ENCODE results near the gene HHATL. TPM values are rescaled to one million over a fixed set of nuclear protein-coding genes. Genes with fewer than 3 reads are reported as not detected.

HHATL gene
- total RNA-seq, 2 experiments from 2014 or later: not detected

- no peak overlapping the region for H3K27ac Mint-ChIP-seq
- ChIA-PET CTCF (interaction anchor here (0.6 kb wide), 1 partner anchor 86 kb away, joined by 4 read pairs; no protein-coding TSS in a partner anchor), POLR2A (no interaction called here)
- no peaks in the 10 kb centered on the region for H3K9me3 Mint-ChIP-seq (ENCODE audit: low read depth)
- no peak overlapping the region for H3K4me3 Mint-ChIP-seq
- H3K36me3 Mint-ChIP-seq (ENCODE audit: low read depth): no peaks in the 10 kb centered on the region
- no peaks in the 10 kb centered on the region for H3K4me1 Mint-ChIP-seq
- no peaks in the 10 kb centered on the region for H3K27me3 Mint-ChIP-seq
- intact Hi-C loops (cut with DNase I, micrococcal nuclease): no loop called here
- ATAC-seq: no peak
- DNase-seq: no peak
These were observed 9.7 kb downstream of the HHATL start for GRCh38 chr3:42692667-42693529.

DNA sequence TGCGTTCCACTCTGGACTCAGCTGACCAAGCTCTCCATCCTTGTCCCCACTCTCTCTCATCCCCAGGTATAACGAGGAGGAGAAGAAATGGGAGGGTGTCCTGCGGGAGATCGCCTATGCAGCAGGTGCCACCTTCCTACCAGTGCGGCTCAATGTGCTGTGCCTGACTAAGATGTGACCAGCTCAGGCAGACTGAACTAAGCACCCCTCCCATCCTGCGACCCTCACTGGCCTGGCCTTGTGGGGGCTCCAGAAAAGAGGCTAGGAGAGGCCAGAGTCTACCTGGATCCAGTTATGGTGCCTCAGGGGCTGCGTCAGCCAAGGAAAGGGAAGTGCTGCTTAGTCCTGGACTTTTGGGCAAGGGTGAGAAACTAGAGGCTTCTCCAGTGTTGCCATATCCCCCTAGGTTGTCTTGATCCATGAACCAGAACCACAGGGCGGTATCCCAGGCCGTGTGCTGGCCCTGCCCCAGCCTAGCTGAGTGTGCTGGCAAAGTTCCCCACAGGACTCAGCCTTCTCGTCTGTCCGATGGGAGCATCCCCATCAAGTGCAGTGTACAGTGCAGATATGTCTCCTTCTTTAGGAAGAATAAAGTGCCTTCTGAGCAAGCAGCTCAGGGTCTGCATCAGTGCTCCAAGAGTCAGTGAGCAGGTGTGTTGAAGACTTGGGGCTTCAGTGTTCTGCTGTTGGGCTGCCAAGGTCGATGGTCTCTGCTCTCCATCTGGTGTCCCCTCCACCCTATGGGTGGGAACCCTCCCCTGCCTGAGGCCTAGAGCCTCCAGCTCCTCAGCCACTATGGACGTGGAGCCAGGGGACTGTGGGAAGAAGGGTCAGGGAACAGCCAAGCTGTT lies 10.6 kb downstream of the HHATL start:
- Mint-ChIP-seq H3K27me3 (peaks cover under 1% of the 10 kb centered on the region), H3K36me3 (ENCODE audit: low read depth) (no peaks in the 10 kb centered on the region), H3K9me3 (ENCODE audit: low read depth) (no peaks in the 10 kb centered on the region), H3K27ac (no peak overlapping the region), H3K4me3 (no peak overlapping the region), H3K4me1 (no peaks in the 10 kb centered on the region)
- no peak for ATAC-seq
- intact Hi-C loops (cut with DNase I, micrococcal nuclease): no loop called here
- no peak for DNase-seq
- CTCF ChIA-PET: no interaction called here
- POLR2A ChIA-PET: no interaction called here

DNA sequence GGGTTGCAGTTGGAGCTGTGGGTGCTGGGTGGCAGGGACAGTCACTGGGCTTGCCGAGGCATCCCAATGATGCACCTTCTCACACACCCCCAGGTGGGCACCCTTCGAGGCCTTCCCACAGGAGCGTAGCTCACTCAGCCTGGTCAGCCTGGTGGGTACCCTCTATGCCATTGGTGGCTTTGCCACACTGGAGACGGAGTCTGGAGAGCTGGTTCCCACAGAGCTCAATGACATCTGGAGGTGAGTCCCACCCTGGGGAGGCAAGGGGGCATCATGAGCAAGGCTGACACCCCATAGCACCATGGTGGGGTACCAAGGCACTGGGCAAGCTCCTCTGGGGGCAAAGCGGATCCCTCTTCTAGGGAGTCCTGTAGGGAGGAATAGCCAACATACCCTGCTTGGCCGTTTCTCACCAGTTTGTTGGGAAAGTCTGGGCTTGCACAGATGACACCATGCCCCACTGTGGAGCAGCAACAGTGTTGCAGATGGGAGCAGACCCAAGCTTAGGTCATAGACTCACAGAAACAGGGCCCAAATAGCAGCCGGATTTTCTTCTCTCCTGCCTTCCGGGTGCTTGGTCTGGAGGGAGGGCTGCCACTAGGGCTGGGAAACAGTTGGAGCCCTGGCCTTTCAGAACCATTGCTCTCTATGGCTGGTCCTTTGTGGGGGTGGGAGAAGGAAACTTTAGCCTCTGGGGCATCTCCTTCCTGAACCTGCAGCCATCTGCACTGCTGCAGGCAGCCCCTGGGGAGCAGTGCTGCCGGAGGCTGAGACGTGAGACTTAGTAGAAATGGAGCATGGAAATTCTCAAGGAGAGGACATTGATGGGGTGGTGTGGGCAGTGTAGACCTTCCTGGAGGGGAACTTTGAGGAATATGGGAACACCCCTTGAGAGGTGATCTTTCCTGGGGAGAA lies 11.6 kb downstream of the HHATL start:
- ChIA-PET POLR2A (no interaction called here), CTCF (no interaction called here)
- DNase-seq (no peak), ATAC-seq (no peak)
- Mint-ChIP-seq H3K36me3 (ENCODE audit: low read depth) (no peaks in the 10 kb centered on the region), H3K4me1 (no peaks in the 10 kb centered on the region), H3K27me3 (peaks cover 9% of the 10 kb centered on the region), H3K27ac (no peak overlapping the region), H3K4me3 (no peak overlapping the region), H3K9me3 (ENCODE audit: low read depth) (no peaks in the 10 kb centered on the region)
- intact Hi-C loops (cut with DNase I, micrococcal nuclease): no loop called here

DNA sequence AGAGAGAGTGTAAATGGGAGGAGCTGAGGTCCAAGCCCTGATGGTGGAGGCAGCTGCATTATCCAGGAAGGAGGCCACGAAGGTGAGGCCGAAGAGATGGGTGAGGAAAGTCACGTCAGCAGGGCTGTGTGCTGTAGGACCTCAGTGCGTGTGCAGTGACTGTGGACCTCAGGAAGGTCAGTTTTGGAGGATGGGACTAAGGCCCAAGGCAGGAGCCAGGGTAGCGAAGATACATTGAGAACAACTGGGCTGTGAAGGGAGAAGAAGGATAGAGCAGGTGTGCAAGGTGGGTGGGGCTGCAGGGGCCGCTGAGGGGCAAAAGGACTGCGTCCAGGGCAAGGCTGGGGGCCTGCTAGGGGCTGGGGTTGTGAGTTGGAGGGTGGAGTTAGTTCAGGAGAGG lies 12.4 kb downstream of the HHATL start:
- no peak overlapping the region for H3K4me3 Mint-ChIP-seq
- ChIA-PET POLR2A (no interaction called here), CTCF (no interaction called here)
- no peaks in the 10 kb centered on the region for H3K9me3 Mint-ChIP-seq (ENCODE audit: low read depth)
- no peak for DNase-seq
- intact Hi-C loops (cut with DNase I, micrococcal nuclease): no loop called here
- H3K27me3 Mint-ChIP-seq: peaks cover 13% of the 10 kb centered on the region
- no peak overlapping the region for H3K27ac Mint-ChIP-seq
- H3K4me1 Mint-ChIP-seq: peaks cover 4% of the 10 kb centered on the region
- no peaks in the 10 kb centered on the region for H3K36me3 Mint-ChIP-seq (ENCODE audit: low read depth)
- ATAC-seq: no peak

- H3K27me3 Mint-ChIP-seq: peaks cover 16% of the 10 kb centered on the region
- intact Hi-C loops (cut with DNase I, micrococcal nuclease): no loop called here
- ChIA-PET CTCF (no interaction called here), POLR2A (no interaction called here)
- H3K27ac Mint-ChIP-seq: no peak overlapping the region
- ATAC-seq (no peak), DNase-seq (no peak)
- H3K4me3 Mint-ChIP-seq: no peak overlapping the region
- peaks cover 4% of the 10 kb centered on the region for H3K4me1 Mint-ChIP-seq
- H3K9me3 Mint-ChIP-seq (ENCODE audit: low read depth): no peaks in the 10 kb centered on the region
- H3K36me3 Mint-ChIP-seq (ENCODE audit: low read depth): no peaks in the 10 kb centered on the region
These were observed 13.1 kb downstream of the HHATL start for GRCh38 chr3:42689421-42690014.

GRCh38 chr3:42688487-42689420 lies 13.8 kb downstream of the HHATL start:
- peaks cover 5% of the 10 kb centered on the region for H3K4me1 Mint-ChIP-seq
- ChIA-PET CTCF (no interaction called here), POLR2A (no interaction called here)
- no peak for ATAC-seq
- no peak for DNase-seq
- no peaks in the 10 kb centered on the region for H3K9me3 Mint-ChIP-seq (ENCODE audit: low read depth)
- intact Hi-C loops (cut with DNase I, micrococcal nuclease): no loop called here
- no peak overlapping the region for H3K4me3 Mint-ChIP-seq
- no peak overlapping the region for H3K27ac Mint-ChIP-seq
- no peaks in the 10 kb centered on the region for H3K36me3 Mint-ChIP-seq (ENCODE audit: low read depth)
- H3K27me3 Mint-ChIP-seq: peaks cover 16% of the 10 kb centered on the region

- Mint-ChIP-seq H3K9me3 (ENCODE audit: low read depth) (no peaks in the 10 kb centered on the region), H3K36me3 (ENCODE audit: low read depth) (no peaks in the 10 kb centered on the region), H3K27ac (no peak overlapping the region), H3K4me1 (peaks cover 7% of the 10 kb centered on the region), H3K4me3 (no peak overlapping the region), H3K27me3 (peaks cover 17% of the 10 kb centered on the region)
- ChIA-PET CTCF (interaction anchor here (0.6 kb wide), 1 partner anchor 89 kb away, joined by 3 read pairs; no protein-coding TSS in a partner anchor), POLR2A (no interaction called here)
- DNase-seq (no peak), ATAC-seq (no peak)
- intact Hi-C loops (cut with DNase I, micrococcal nuclease): no loop called here
These were observed 14.6 kb downstream of the HHATL start for GRCh38 chr3:42688016-42688415.

GRCh38 chr3:42686832-42687650 lies 15.6 kb downstream of the HHATL start:
- H3K36me3 Mint-ChIP-seq (ENCODE audit: low read depth): no peaks in the 10 kb centered on the region
- no peak overlapping the region for H3K4me3 Mint-ChIP-seq
- peaks cover 7% of the 10 kb centered on the region for H3K4me1 Mint-ChIP-seq
- ATAC-seq: no peak
- ChIA-PET CTCF (interaction anchor here (0.6 kb wide), 2 partner anchors 90 to 292 kb away, joined by 3 read pairs; no protein-coding TSS in a partner anchor), POLR2A (no interaction called here)
- H3K9me3 Mint-ChIP-seq (ENCODE audit: low read depth): no peaks in the 10 kb centered on the region
- no peak overlapping the region for H3K27ac Mint-ChIP-seq
- no peak for DNase-seq
- intact Hi-C loops (cut with DNase I, micrococcal nuclease): no loop called here
- peaks cover 21% of the 10 kb centered on the region for H3K27me3 Mint-ChIP-seq

GRCh38 chr3:42685891-42686820 lies 16.4 kb downstream of the HHATL start:
- no peak overlapping the region for H3K4me3 Mint-ChIP-seq
- POLR2A ChIA-PET: no interaction called here
- peaks cover 7% of the 10 kb centered on the region for H3K4me1 Mint-ChIP-seq
- DNase-seq (no peak), ATAC-seq (no peak)
- no peak overlapping the region for H3K27ac Mint-ChIP-seq
- CTCF ChIA-PET: no interaction called here
- no peaks in the 10 kb centered on the region for H3K36me3 Mint-ChIP-seq (ENCODE audit: low read depth)
- intact Hi-C loops (cut with DNase I, micrococcal nuclease): loop anchor here in 1 of 2 experiments (2.0 kb wide), 1 partner anchor 47 kb away; no protein-coding TSS in a partner anchor
- peaks cover 25% of the 10 kb centered on the region for H3K27me3 Mint-ChIP-seq
- H3K9me3 Mint-ChIP-seq (ENCODE audit: low read depth): no peaks in the 10 kb centered on the region

Measured in activated CD4-positive, alpha-beta T cell treated with anti-CD3 and anti-CD28 coated beads for 36 hours (primary cell).